Measurements from ENCODE around the gene ZNF638. TPM values are rescaled to one million over a fixed set of nuclear protein-coding genes. Genes with fewer than 3 reads are reported as not detected.
A peak's percentile ranks its signal among the peaks of the same experiment; 100 is the strongest.

Gene ZNF638
- total and polyA plus RNA-seq, 5 donors: 69.9 to 84.2 (median 76.2) TPM

GRCh38 chr2:71455741-71456569 is 124.4 kb downstream of the ZNF638 start:
- H3K27me3 ChIP-seq (ENCODE audit: control insufficient read depth, insufficient read depth): no peaks in the 10 kb centered on the region
- DNase-seq (peak in 2 of 3 donors; percentile 67 to 81), ATAC-seq (no peak)
- H3K4me1 ChIP-seq (ENCODE audit: control insufficient read depth, insufficient read depth, low read length): peaks cover 40% of the 10 kb centered on the region
- 38% methylated on average over 6 of the region's 6 CpGs for WGBS
- intact Hi-C loops (cut with DNase I): no loop called here
- H3K27ac ChIP-seq (ENCODE audit: low read length): peak overlapping the region; percentile 85
- H3K9me3 ChIP-seq (ENCODE audit: control insufficient read depth, low read length): no peaks in the 10 kb centered on the region
- H3K4me3 ChIP-seq (ENCODE audit: low read length): no peak overlapping the region

GRCh38 chr2:71456617-71457016 is 125.0 kb downstream of the ZNF638 start:
- Histone ChIP-seq H3K9me3 (ENCODE audit: control insufficient read depth, low read length) (no peaks in the 10 kb centered on the region), H3K4me1 (ENCODE audit: control insufficient read depth, insufficient read depth, low read length) (peaks cover 41% of the 10 kb centered on the region), H3K27me3 (ENCODE audit: control insufficient read depth, insufficient read depth) (no peaks in the 10 kb centered on the region), H3K27ac (ENCODE audit: low read length) (peak overlapping the region; percentile 85), H3K4me3 (ENCODE audit: low read length) (no peak overlapping the region)
- ATAC-seq (no peak), DNase-seq (no peak)
- 68% methylated on average over 1 of the region's 1 CpG for WGBS
- intact Hi-C loops (cut with DNase I): no loop called here

- no peak for ATAC-seq
- no peak for DNase-seq
- H3K9me3 ChIP-seq (ENCODE audit: control insufficient read depth, low read length): no peaks in the 10 kb centered on the region
- H3K4me1 ChIP-seq (ENCODE audit: control insufficient read depth, insufficient read depth, low read length): peaks cover 40% of the 10 kb centered on the region
- H3K27ac ChIP-seq (ENCODE audit: low read length): peak overlapping the region; percentile 37
- intact Hi-C loops (cut with DNase I): no loop called here
- H3K4me3 ChIP-seq (ENCODE audit: low read length): no peak overlapping the region
- no peaks in the 10 kb centered on the region for H3K27me3 ChIP-seq (ENCODE audit: control insufficient read depth, insufficient read depth)
- 86% methylated on average over 9 of the region's 9 CpGs for WGBS
Measured at GRCh38 chr2:71457123-71457915, 125.7 kb downstream of the ZNF638 start.

- WGBS: 79% methylated on average over 4 of the region's 4 CpGs
- Histone ChIP-seq H3K9me3 (ENCODE audit: control insufficient read depth, low read length) (no peaks in the 10 kb centered on the region), H3K27me3 (ENCODE audit: control insufficient read depth, insufficient read depth) (no peaks in the 10 kb centered on the region), H3K27ac (ENCODE audit: low read length) (peak overlapping the region; percentile 37), H3K4me3 (ENCODE audit: low read length) (no peak overlapping the region), H3K4me1 (ENCODE audit: control insufficient read depth, insufficient read depth, low read length) (peaks cover 39% of the 10 kb centered on the region)
- no peak for DNase-seq
- ATAC-seq: no peak
- intact Hi-C loops (cut with DNase I): no loop called here
Measured at GRCh38 chr2:71457923-71458322, 126.3 kb downstream of the ZNF638 start.

- no peaks in the 10 kb centered on the region for H3K27me3 ChIP-seq (ENCODE audit: control insufficient read depth, insufficient read depth)
- peak overlapping the region; percentile 73 for H3K27ac ChIP-seq (ENCODE audit: low read length)
- H3K9me3 ChIP-seq (ENCODE audit: control insufficient read depth, low read length): no peaks in the 10 kb centered on the region
- DNase-seq (no peak), ATAC-seq (peak; percentile 49)
- intact Hi-C loops (cut with DNase I): no loop called here
- H3K4me1 ChIP-seq (ENCODE audit: control insufficient read depth, insufficient read depth, low read length): peaks cover 39% of the 10 kb centered on the region
- H3K4me3 ChIP-seq (ENCODE audit: low read length): no peak overlapping the region
- WGBS: 55% methylated on average over 7 of the region's 7 CpGs
Measured at GRCh38 chr2:71458413-71459083, 127.0 kb downstream of the ZNF638 start.

- WGBS: 62% methylated on average over 2 of the region's 2 CpGs
- peaks cover 39% of the 10 kb centered on the region for H3K4me1 ChIP-seq (ENCODE audit: control insufficient read depth, insufficient read depth, low read length)
- H3K27me3 ChIP-seq (ENCODE audit: control insufficient read depth, insufficient read depth): no peaks in the 10 kb centered on the region
- no peaks in the 10 kb centered on the region for H3K9me3 ChIP-seq (ENCODE audit: control insufficient read depth, low read length)
- DNase-seq: no peak
- intact Hi-C loops (cut with DNase I): no loop called here
- peak overlapping the region; percentile 73 for H3K27ac ChIP-seq (ENCODE audit: low read length)
- H3K4me3 ChIP-seq (ENCODE audit: low read length): no peak overlapping the region
- ATAC-seq: no peak
Measured at GRCh38 chr2:71459084-71459431, 127.5 kb downstream of the ZNF638 start.

GRCh38 chr2:71460056-71460455 is 128.5 kb downstream of the ZNF638 start:
- no peak for ATAC-seq
- no peak for DNase-seq
- Histone ChIP-seq H3K4me3 (ENCODE audit: low read length) (no peak overlapping the region), H3K27me3 (ENCODE audit: control insufficient read depth, insufficient read depth) (no peaks in the 10 kb centered on the region), H3K9me3 (ENCODE audit: control insufficient read depth, low read length) (no peaks in the 10 kb centered on the region), H3K4me1 (ENCODE audit: control insufficient read depth, insufficient read depth, low read length) (peaks cover 35% of the 10 kb centered on the region), H3K27ac (ENCODE audit: low read length) (peak overlapping the region; percentile 34)
- intact Hi-C loops (cut with DNase I): loop anchor here in 3 of 4 donors (5.0 kb wide), 2 partner anchors 42 to 47 kb away; no protein-coding TSS in a partner anchor
- WGBS: 70% methylated on average over 6 of the region's 6 CpGs

- H3K9me3 ChIP-seq (ENCODE audit: control insufficient read depth, low read length): no peaks in the 10 kb centered on the region
- H3K4me1 ChIP-seq (ENCODE audit: control insufficient read depth, insufficient read depth, low read length): peaks cover 29% of the 10 kb centered on the region
- no peaks in the 10 kb centered on the region for H3K27me3 ChIP-seq (ENCODE audit: control insufficient read depth, insufficient read depth)
- intact Hi-C loops (cut with DNase I): loop anchor here in 3 of 4 donors (5.0 kb wide), 2 partner anchors 42 to 47 kb away; no protein-coding TSS in a partner anchor
- WGBS: 43% methylated on average over 9 of the region's 9 CpGs
- DNase-seq (peak in 2 of 3 donors; percentile 51 to 73), ATAC-seq (peak; percentile 47 to 61)
- H3K27ac ChIP-seq (ENCODE audit: low read length): peak overlapping the region; percentile 56
- no peak overlapping the region for H3K4me3 ChIP-seq (ENCODE audit: low read length)
Measured at GRCh38 chr2:71460595-71461303, 129.2 kb downstream of the ZNF638 start.

GRCh38 chr2:71461304-71461671 is 129.7 kb downstream of the ZNF638 start:
- Histone ChIP-seq H3K27me3 (ENCODE audit: control insufficient read depth, insufficient read depth) (no peaks in the 10 kb centered on the region), H3K9me3 (ENCODE audit: control insufficient read depth, low read length) (no peaks in the 10 kb centered on the region), H3K4me1 (ENCODE audit: control insufficient read depth, insufficient read depth, low read length) (peaks cover 29% of the 10 kb centered on the region), H3K27ac (ENCODE audit: low read length) (peak overlapping the region; percentile 56), H3K4me3 (ENCODE audit: low read length) (no peak overlapping the region)
- DNase-seq (no peak), ATAC-seq (no peak)
- 44% methylated on average over 5 of the region's 5 CpGs for WGBS
- intact Hi-C loops (cut with DNase I): loop anchor here in 3 of 4 donors (5.0 kb wide), 2 partner anchors 41 to 46 kb away; no protein-coding TSS in a partner anchor

- intact Hi-C loops (cut with DNase I): loop anchor here in 3 of 4 donors (5.0 kb wide), 2 partner anchors 40 to 45 kb away; no protein-coding TSS in a partner anchor
- Histone ChIP-seq H3K9me3 (ENCODE audit: control insufficient read depth, low read length) (no peaks in the 10 kb centered on the region), H3K4me3 (ENCODE audit: low read length) (no peak overlapping the region), H3K27ac (ENCODE audit: low read length) (no peak overlapping the region), H3K4me1 (ENCODE audit: control insufficient read depth, insufficient read depth, low read length) (peaks cover 29% of the 10 kb centered on the region), H3K27me3 (ENCODE audit: control insufficient read depth, insufficient read depth) (no peaks in the 10 kb centered on the region)
- WGBS: 84% methylated on average over 8 of the region's 8 CpGs
- DNase-seq (no peak), ATAC-seq (no peak)
Measured at GRCh38 chr2:71462056-71462605, 130.5 kb downstream of the ZNF638 start.

Data from right cardiac atrium (tissue), 5 donors.